Cardiac muscle cell (in vitro differentiated cells and primary cell): ENCODE results near the gene IL17REL. TPM values are rescaled to one million over a fixed set of nuclear protein-coding genes. Genes with fewer than 3 reads are reported as not detected.

Source experiments
- DNase-seq, 2 donors: peaks; one replicate each; pipeline versions ENCODE4 v3.0.0 to v3.0.0-alpha.2; 2010 to 2017; ENCODE audit warnings: low read depth in 1 of 2, low spot score in 1 of 2
- H3K27ac ChIP-seq: fragments of 200-600 bp; sonication (generic); 2 replicates; pipeline ENCODE4 v1.5.1; 2016
- H3K27me3 ChIP-seq: fragments of 200-600 bp; sonication (generic); 2 replicates; pipeline ENCODE4 v1.6.0; 2016; ENCODE audit warnings: control low read depth
- H3K36me3 ChIP-seq: fragments of 200-600 bp; sonication (generic); 2 replicates; pipeline ENCODE4 v1.5.1; 2016; ENCODE audit warnings: control low read depth
- H3K4me1 ChIP-seq: fragments of 200-600 bp; sonication (generic); 2 replicates; pipeline ENCODE4 v1.8.1; 2017; ENCODE audit warnings: low read depth, mild to moderate bottlenecking, mixed run types
- H3K4me3 ChIP-seq: fragments of 200-600 bp; sonication (generic); 2 replicates; pipeline ENCODE4 v1.5.1; 2016; ENCODE audit warnings: mild to moderate bottlenecking
- H3K9me3 ChIP-seq: fragments of 200-600 bp; sonication (generic); 2 replicates; pipeline ENCODE4 v1.5.1; 2017; ENCODE audit warnings: low read depth, mild to moderate bottlenecking, control low read depth
- polyA plus RNA-seq: library from polyadenylated mRNA; unstranded; fragments of >200 nt; fragmentation: Nextera tagmentation; extraction: Ambion mirVana; gene quantifications from 2 replicates; pipeline ENCODE4 v1.2.1, GENCODE V29; 2016
- total RNA-seq: library from RNA; depleted of rRNA; stranded (reverse); fragments of >200 nt; gene quantifications from 2 replicates; pipeline ENCODE4 v1.2.3, GENCODE V29; 2016
- TF ChIP-seq, protein P1 (sequence below): IDR thresholded peaks from 2 replicates; pipeline ENCODE4 v1.5.1; 2012; ENCODE audit warnings: low read depth, mild to moderate bottlenecking, low read length

IL17REL gene
- total and polyA plus RNA-seq, 2 experiments from 2014 or later = 1.8 TPM; not detected in 1

DNA sequence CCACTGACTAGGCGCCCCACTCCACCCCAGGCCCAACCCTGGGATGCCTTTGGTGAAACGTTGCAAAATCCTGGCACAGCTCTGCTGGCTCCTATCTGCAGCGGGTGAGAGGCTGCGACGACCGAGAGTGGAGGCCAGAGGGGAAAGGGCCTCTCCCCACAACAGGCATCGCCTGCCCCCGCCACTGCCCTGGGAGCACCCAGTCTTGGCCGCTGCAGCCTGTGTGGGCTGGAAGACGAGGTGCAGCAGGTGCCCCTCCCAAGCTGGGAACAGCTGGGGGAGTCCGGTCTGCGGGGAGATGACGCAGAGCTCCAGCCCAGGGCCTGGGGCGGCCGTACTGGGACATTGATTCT is 56.2 kb downstream of the IL17REL start:
- Histone ChIP-seq H3K4me3 (no peak overlapping the region), H3K4me1 (peaks cover 16% of the 10 kb centered on the region), H3K36me3 (no peaks in the 10 kb centered on the region), H3K27ac (no peak overlapping the region), H3K9me3 (no peaks in the 10 kb centered on the region), H3K27me3 (no peaks in the 10 kb centered on the region)
- no peak for DNase-seq
- TF ChIP-seq, protein P1, sequence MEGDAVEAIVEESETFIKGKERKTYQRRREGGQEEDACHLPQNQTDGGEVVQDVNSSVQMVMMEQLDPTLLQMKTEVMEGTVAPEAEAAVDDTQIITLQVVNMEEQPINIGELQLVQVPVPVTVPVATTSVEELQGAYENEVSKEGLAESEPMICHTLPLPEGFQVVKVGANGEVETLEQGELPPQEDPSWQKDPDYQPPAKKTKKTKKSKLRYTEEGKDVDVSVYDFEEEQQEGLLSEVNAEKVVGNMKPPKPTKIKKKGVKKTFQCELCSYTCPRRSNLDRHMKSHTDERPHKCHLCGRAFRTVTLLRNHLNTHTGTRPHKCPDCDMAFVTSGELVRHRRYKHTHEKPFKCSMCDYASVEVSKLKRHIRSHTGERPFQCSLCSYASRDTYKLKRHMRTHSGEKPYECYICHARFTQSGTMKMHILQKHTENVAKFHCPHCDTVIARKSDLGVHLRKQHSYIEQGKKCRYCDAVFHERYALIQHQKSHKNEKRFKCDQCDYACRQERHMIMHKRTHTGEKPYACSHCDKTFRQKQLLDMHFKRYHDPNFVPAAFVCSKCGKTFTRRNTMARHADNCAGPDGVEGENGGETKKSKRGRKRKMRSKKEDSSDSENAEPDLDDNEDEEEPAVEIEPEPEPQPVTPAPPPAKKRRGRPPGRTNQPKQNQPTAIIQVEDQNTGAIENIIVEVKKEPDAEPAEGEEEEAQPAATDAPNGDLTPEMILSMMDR = no peak

- peaks cover 16% of the 10 kb centered on the region for H3K4me1 ChIP-seq
- H3K27me3 ChIP-seq = no peaks in the 10 kb centered on the region
- no peak for DNase-seq
- H3K9me3 ChIP-seq = no peaks in the 10 kb centered on the region
- H3K27ac ChIP-seq = no peak overlapping the region
- H3K4me3 ChIP-seq = no peak overlapping the region
- no peaks in the 10 kb centered on the region for H3K36me3 ChIP-seq
- TF ChIP-seq, protein P1 = no peak
These were observed 56.8 kb downstream of the IL17REL start for GRCh38 chr22:49955581-49956417.

DNA sequence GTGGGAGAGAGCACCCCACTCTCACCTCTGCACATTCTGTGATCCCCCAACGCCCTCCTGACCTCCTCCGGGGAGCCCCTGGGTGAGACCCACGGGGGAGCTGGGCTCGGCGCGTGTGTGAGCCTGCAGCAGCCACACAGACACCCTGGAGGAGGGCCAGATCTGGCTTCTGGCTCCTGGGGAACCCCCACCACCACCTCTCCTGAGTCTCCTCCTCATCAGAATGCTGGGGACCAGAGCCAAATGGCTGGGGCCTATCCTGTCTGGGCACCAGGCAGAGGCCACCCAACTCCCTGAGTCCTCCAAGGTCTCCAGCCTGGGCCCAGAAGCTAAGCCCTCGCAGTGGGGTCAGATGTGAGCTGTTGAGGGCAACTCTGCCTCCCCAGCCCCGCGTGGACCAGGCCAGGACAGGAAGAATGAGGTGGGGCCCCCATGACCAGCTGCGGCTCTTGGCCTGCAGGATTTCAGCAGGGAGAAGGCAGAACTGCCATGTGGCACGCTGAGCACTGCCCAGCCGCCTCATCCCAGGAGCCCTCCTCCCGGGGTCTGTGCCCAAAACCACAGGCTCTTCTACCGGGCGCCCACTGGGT is 57.5 kb downstream of the IL17REL start:
- no peak for DNase-seq
- H3K4me1 ChIP-seq = peaks cover 16% of the 10 kb centered on the region
- TF ChIP-seq, protein P1 = no peak
- no peaks in the 10 kb centered on the region for H3K27me3 ChIP-seq
- H3K4me3 ChIP-seq = no peak overlapping the region
- H3K36me3 ChIP-seq = no peaks in the 10 kb centered on the region
- no peaks in the 10 kb centered on the region for H3K9me3 ChIP-seq
- H3K27ac ChIP-seq = no peak overlapping the region

- TF ChIP-seq, protein P1 = no peak
- DNase-seq = no peak
- Histone ChIP-seq H3K4me1 (peaks cover 10% of the 10 kb centered on the region), H3K27me3 (no peaks in the 10 kb centered on the region), H3K36me3 (no peaks in the 10 kb centered on the region), H3K27ac (no peak overlapping the region), H3K4me3 (no peak overlapping the region), H3K9me3 (no peaks in the 10 kb centered on the region)
These were observed 58.2 kb downstream of the IL17REL start for GRCh38 chr22:49954354-49954753.

DNA sequence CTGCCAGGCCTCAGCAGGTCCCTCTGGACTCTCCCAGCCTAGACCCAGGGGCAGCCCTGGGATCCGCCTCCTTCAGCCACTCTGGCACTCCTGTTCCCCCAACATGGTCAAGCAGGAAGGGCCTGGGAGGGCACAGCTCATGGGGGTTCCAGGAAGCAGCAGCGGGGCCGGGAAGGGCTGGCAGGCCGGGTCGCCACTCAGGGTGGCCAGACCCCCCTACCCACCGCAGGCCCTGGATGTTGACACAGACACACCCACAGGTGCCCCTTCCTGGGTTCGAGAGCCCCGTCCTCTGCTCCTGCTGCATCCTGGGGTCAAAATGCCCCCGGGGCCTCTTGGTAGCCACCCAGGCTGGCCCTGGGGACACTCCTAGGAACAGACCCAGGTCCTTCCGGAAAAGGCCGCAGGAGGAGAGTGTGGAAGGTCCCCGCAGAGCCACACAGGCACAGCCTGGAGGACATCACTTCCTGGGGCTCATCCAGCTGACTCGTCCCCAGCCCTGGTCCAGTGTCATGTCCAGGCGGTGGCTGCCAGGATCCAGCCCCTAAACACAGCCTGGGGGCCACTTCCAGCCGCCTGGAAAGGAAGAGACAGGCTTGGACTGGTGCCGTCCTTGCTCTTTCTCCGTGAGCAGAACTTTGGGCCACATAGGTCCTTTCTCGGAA is 58.8 kb downstream of the IL17REL start:
- H3K27ac ChIP-seq = no peak overlapping the region
- no peak overlapping the region for H3K4me3 ChIP-seq
- H3K27me3 ChIP-seq = no peaks in the 10 kb centered on the region
- H3K4me1 ChIP-seq = peaks cover 9% of the 10 kb centered on the region
- TF ChIP-seq, protein P1 = no peak
- no peaks in the 10 kb centered on the region for H3K9me3 ChIP-seq
- no peak for DNase-seq
- H3K36me3 ChIP-seq = no peaks in the 10 kb centered on the region
